GM13976 (cell line): ENCODE data around the gene ABHD17A.

Experiments used
- DNase-seq: peaks from one replicate; pipeline ENCODE4 v3.0.0; 2012; ENCODE audit warnings: low spot score
- in situ Hi-C: fragments of 300-500 bp; cut with MboI; formaldehyde crosslinking; loops from one replicate; pipeline ENCODE4 v1.12.0; 2022; ENCODE audit warnings: low sequenced_read_pairs, mixed read lengths, inconsistent platforms; ENCODE audit not compliant: unreplicated experiment
- TF ChIP-seq, protein P1 (sequence below): IDR thresholded peaks from 2 replicates; pipeline ENCODE4 v1.5.1; 2012; ENCODE audit warnings: borderline replicate concordance, mild to moderate bottlenecking; ENCODE audit not compliant: insufficient read depth; ENCODE audit errors: extremely low read depth, missing control alignments, control extremely low read depth

Gene ABHD17A

DNA sequence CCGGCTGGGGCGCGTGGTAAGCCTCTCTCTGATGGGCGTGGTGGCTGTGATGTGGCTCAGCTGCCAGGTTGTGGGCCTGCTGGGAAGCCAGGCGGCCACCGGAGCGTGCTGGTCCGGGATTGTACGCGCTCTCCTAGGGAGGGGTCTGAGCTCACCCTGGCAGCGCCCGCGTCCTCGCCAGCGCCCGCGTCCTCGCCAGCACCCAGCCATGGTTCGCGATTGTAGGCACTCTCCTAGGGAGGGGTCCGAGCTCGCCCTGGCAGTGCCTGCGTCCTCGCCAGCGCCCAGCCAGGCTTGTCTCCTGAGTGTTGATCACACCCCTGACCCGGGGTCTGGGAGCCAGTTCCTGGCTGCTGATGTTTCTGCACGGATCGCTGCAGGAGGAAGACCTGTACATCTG, 33.7 kb upstream of the ABHD17A start:
- TF ChIP-seq, protein P1, sequence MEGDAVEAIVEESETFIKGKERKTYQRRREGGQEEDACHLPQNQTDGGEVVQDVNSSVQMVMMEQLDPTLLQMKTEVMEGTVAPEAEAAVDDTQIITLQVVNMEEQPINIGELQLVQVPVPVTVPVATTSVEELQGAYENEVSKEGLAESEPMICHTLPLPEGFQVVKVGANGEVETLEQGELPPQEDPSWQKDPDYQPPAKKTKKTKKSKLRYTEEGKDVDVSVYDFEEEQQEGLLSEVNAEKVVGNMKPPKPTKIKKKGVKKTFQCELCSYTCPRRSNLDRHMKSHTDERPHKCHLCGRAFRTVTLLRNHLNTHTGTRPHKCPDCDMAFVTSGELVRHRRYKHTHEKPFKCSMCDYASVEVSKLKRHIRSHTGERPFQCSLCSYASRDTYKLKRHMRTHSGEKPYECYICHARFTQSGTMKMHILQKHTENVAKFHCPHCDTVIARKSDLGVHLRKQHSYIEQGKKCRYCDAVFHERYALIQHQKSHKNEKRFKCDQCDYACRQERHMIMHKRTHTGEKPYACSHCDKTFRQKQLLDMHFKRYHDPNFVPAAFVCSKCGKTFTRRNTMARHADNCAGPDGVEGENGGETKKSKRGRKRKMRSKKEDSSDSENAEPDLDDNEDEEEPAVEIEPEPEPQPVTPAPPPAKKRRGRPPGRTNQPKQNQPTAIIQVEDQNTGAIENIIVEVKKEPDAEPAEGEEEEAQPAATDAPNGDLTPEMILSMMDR = no peak
- in situ Hi-C loops = no loop called here

DNA sequence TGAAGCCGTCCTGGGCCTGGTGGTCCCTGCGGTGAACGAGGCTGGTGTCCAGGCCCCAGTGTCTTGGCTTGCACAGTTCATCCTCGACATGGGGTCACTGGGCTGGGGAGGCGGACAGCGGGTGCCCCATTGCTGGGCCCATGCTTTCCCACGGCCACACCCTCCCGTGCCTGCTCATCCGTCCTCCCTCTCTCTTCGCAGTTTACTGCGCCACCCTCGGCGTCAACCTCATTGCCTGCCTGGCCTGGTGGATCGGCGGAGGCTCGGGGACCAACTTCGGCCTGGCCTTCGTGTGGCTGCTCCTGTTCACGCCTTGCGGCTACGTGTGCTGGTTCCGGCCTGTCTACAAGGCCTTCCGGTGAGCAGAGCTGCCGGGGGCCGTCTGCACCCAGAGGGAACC, 32.6 kb upstream of the ABHD17A start:
- no peak for DNase-seq
- TF ChIP-seq, protein P1 = no peak
- in situ Hi-C loops = no loop called here

More for the DNA sequence above, 33.7 kb upstream of the ABHD17A start:
- no peak for DNase-seq

DNA sequence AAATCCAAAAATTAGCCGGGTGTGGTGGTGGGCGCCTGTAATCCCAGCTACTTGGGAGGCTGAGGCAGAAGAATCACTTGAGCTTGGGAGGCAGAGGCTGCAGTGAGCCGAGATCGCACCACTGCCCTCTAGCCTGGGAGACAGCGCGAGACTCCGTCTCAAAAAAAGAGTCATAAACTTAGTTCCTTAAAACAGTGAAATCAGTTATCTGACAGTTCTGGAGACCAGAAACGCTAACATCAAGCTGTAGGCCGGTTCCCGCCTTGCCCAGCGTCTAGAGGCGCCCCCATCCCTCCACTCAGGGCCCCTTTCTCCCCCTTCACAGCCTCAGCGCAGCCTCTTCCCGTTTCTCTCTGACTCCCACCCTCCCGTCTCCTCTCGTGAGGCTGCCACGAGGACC, 31.9 kb upstream of the ABHD17A start:
- in situ Hi-C loops = no loop called here
- TF ChIP-seq, protein P1 = no peak
- DNase-seq = no peak

DNA sequence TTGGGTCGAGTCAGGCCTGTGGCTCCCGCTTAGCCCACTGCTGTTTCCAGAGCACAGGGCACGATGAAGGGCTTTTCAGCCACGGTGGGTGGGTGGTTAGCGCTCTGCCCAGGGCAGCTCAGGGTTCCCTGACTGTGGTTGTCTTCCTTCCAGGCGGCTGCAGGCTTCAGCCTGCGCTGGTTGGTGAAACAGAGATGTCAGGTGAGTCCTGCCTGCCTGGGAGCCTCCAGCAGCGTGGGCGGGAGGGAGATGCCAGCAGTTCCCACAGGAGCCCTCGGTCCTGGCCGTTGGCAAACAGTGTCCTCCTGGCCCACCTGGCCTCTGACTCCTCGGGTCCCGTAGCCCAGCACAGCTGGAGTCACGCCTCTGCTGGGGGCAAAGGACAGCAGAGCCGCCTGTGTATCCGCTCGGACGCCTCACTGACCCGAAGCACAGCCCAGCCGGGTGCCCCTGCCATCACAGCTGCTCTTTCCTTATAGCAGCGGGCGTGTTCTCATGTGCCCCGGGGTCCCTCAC, 29.6 kb upstream of the ABHD17A start:
- in situ Hi-C loops = no loop called here
- no peak for DNase-seq

GRCh38 chr19:1913781-1914577, 28.7 kb upstream of the ABHD17A start:
- TF ChIP-seq, protein P1 = no peak
- in situ Hi-C loops = no loop called here
- DNase-seq = no peak

More for the DNA sequence above, 29.6 kb upstream of the ABHD17A start:
- TF ChIP-seq, protein P1 = no peak

- TF ChIP-seq, protein P1 = no peak
- DNase-seq = no peak
- in situ Hi-C loops = no loop called here
Measured at GRCh38 chr19:1912760-1913505, 27.6 kb upstream of the ABHD17A start.
